ENCODE results near the gene ST8SIA6. TPM values are rescaled to one million over a fixed set of nuclear protein-coding genes. Genes with fewer than 3 reads are reported as not detected.

Gene ST8SIA6
- total RNA-seq, 1 donor from 2014 or later, result 5.1 TPM

- no peak overlapping the region for H3K9ac ChIP-seq
- H3K9me3 Mint-ChIP-seq, result no peaks in the 10 kb centered on the region
- H3F3A ChIP-seq (ENCODE audit: low read depth), result no peaks in the 10 kb centered on the region
- no peak overlapping the region for H2AFZ ChIP-seq (replicated peaks)
- H3K4me2 ChIP-seq, result no peak overlapping the region
- H3K9me3 ChIP-seq (ENCODE audit: low read depth), result no peaks in the 10 kb centered on the region
- H3K4me3 ChIP-seq, result no peak overlapping the region
- no peaks in the 10 kb centered on the region for H3K79me2 ChIP-seq (ENCODE audit: low read depth)
- no peaks in the 10 kb centered on the region for H3K27me3 Mint-ChIP-seq (ENCODE audit: insufficient read depth, low read depth)
- H3K4me1 ChIP-seq, result no peaks in the 10 kb centered on the region
- H4K20me1 ChIP-seq (ENCODE audit: low read depth), result no peaks in the 10 kb centered on the region
- peaks cover 5% of the 10 kb centered on the region for H3K4me1 Mint-ChIP-seq
- DNase-seq (ENCODE audit: low spot score), result no peak
- H3K36me3 Mint-ChIP-seq, result no peaks in the 10 kb centered on the region
- H3K27me3 ChIP-seq, result no peaks in the 10 kb centered on the region
- H3K4me3 Mint-ChIP-seq, result no peak overlapping the region
- H3K36me3 ChIP-seq, result no peaks in the 10 kb centered on the region
- H3K27ac ChIP-seq, result no peak overlapping the region
- H3K27ac Mint-ChIP-seq, result no peak overlapping the region
- TF ChIP-seq CTCF (IDR thresholded peaks at IDR 0.05) (no peak), EZH2phosphoT487 (IDR thresholded peaks at IDR 0.05) (no peak), EZH2 (IDR thresholded peaks at IDR 0.05) (no peak)
Measured at GRCh38 chr10:17351506-17351905, 102.9 kb downstream of the ST8SIA6 start.

GRCh38 chr10:17349717-17350116, 104.7 kb downstream of the ST8SIA6 start:
- no peaks in the 10 kb centered on the region for H3K4me1 ChIP-seq

GRCh38 chr10:17348501-17349349, 105.7 kb downstream of the ST8SIA6 start:
- Histone ChIP-seq H3K9me3 (ENCODE audit: low read depth) (no peaks in the 10 kb centered on the region), H4K20me1 (ENCODE audit: low read depth) (no peaks in the 10 kb centered on the region), H3K9ac (no peak overlapping the region), H3K79me2 (ENCODE audit: low read depth) (no peaks in the 10 kb centered on the region), H3F3A (ENCODE audit: low read depth) (no peaks in the 10 kb centered on the region), H3K27ac (no peak overlapping the region), H3K4me1 (no peaks in the 10 kb centered on the region), H3K36me3 (no peaks in the 10 kb centered on the region), H2AFZ (replicated peaks) (no peak overlapping the region), H3K4me3 (no peak overlapping the region), H3K27me3 (no peaks in the 10 kb centered on the region), H3K4me2 (no peak overlapping the region)
- H3K9me3 Mint-ChIP-seq, result no peaks in the 10 kb centered on the region
- no peaks in the 10 kb centered on the region for H3K36me3 Mint-ChIP-seq
- TF ChIP-seq CTCF (IDR thresholded peaks at IDR 0.05) (no peak), EZH2 (IDR thresholded peaks at IDR 0.05) (no peak), EZH2phosphoT487 (IDR thresholded peaks at IDR 0.05) (no peak)
- H3K27ac Mint-ChIP-seq, result no peak overlapping the region
- peak; percentile 24 for DNase-seq (ENCODE audit: low spot score)
- peaks cover 2% of the 10 kb centered on the region for H3K27me3 Mint-ChIP-seq (ENCODE audit: insufficient read depth, low read depth)
- peaks cover 5% of the 10 kb centered on the region for H3K4me1 Mint-ChIP-seq
- no peak overlapping the region for H3K4me3 Mint-ChIP-seq

More at GRCh38 chr10:17349717-17350116, 104.7 kb downstream of the ST8SIA6 start:
- Histone ChIP-seq H3F3A (ENCODE audit: low read depth) (no peaks in the 10 kb centered on the region), H3K9me3 (ENCODE audit: low read depth) (no peaks in the 10 kb centered on the region), H3K36me3 (no peaks in the 10 kb centered on the region), H3K27ac (no peak overlapping the region), H3K4me2 (no peak overlapping the region), H3K4me3 (no peak overlapping the region), H4K20me1 (ENCODE audit: low read depth) (no peaks in the 10 kb centered on the region), H3K79me2 (ENCODE audit: low read depth) (no peaks in the 10 kb centered on the region), H3K9ac (no peak overlapping the region), H3K27me3 (no peaks in the 10 kb centered on the region), H2AFZ (replicated peaks) (no peak overlapping the region)
- DNase-seq (ENCODE audit: low spot score), result no peak
- Mint-ChIP-seq H3K4me3 (no peak overlapping the region), H3K27me3 (ENCODE audit: insufficient read depth, low read depth) (peaks cover 2% of the 10 kb centered on the region), H3K9me3 (no peaks in the 10 kb centered on the region), H3K36me3 (no peaks in the 10 kb centered on the region), H3K4me1 (peaks cover 5% of the 10 kb centered on the region), H3K27ac (no peak overlapping the region)
- TF ChIP-seq CTCF (IDR thresholded peaks at IDR 0.05), result no peak
- no peak for TF ChIP-seq EZH2phosphoT487 (IDR thresholded peaks at IDR 0.05)
- TF ChIP-seq EZH2 (IDR thresholded peaks at IDR 0.05), result no peak
